Measurements from ENCODE around the gene MAGEB6.
"Not testable (repeated sequence)": the region's sequence is repeated elsewhere in the genome, so short reads cannot be mapped to it uniquely, and the experiment has no call there.

MAGEB6 gene, protein sequence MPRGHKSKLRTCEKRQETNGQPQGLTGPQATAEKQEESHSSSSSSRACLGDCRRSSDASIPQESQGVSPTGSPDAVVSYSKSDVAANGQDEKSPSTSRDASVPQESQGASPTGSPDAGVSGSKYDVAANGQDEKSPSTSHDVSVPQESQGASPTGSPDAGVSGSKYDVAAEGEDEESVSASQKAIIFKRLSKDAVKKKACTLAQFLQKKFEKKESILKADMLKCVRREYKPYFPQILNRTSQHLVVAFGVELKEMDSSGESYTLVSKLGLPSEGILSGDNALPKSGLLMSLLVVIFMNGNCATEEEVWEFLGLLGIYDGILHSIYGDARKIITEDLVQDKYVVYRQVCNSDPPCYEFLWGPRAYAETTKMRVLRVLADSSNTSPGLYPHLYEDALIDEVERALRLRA
- total RNA-seq = 0 reads per million in 4 donors

DNA sequence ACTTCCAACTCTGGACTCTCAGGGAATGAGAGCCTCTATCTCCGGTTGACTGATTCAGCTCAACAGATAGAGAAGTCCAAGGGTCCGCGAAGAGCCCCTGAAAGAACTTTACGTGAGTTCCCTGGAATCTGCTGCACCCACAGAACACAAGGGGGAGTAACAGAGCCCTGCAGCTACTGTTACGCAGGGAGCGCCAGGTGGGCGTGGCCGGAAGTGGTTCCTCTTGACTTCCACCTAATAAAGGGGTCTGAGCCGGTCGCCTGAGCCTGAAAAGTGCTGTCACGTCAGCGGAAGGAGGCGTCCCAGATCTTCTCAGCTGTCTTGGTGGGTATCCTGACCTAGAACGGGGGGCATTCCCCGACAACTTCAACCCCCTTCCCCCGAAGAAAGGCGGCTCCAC, at the start of gene MAGEB6:
MAGEB6 (plus strand) TSS at position 237 of the 400 bp plus-strand sequence. CDS start 1,407 bp downstream, outside the sequence.
- DNase-seq = no peak

DNA sequence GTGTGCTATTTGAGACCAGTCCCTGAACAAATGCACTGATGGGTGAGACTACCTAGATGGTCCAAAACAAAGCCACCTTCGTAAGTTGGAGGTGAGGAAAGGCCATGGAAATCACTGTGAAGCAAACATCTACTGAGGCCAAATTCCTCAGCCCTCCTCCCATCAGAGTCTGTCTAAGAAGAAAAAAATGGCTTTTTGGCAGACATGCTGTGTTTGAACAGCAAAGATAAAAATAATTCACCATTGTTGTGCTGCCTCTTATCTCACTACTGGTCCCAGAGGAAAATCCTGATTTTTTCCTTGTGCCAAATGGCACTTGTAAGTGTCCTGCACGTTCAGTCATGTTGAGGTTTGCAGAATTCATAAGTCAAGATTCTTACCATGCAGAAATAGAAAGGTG, 46.2 kb upstream of the MAGEB6 start:
- DNase-seq = no peak

DNA sequence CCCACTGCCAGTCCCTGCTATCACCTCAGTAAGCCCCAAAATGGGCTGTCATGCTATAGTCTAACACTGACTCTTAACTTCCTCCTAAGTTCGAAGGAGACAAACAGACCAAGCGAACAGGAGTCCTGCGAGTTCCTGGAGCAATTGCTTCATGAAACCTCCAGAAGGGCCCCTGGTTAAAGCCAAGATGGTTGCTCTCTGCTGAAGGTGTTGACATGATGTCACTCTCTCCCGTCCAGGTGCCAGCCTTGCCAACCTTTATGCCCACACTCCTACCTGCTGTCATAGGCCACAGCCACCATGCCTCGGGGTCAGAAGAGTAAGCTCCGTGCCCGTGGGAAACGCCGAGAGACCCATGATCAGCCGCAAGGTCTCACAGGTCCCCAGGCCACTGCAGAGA, 31.9 kb upstream of the MAGEB6 start, which contains the start of gene MAGEB6B:
MAGEB6B (plus strand) TSS at position 301 of the 400 bp plus-strand sequence; CDS start at position 301, 0 bp downstream.
- no peak for DNase-seq

DNA sequence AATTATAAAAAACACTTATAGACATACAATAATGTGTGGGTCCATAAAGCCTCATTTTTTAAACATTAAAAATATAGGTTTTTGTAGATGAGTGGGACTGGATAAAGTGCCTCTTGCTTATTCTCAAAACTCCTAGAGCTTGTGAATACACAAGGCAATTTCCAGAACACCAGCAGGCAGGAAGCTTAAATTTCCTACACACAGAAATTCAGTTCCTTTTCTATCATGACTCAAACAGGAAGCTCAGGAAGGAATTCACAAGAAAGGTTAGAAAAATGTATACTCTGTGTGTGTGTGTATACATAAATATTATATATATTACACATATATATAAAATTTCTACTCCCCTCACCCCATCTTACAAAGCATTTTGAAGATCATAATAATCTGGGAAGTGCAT, 11.3 kb downstream of the MAGEB6 start:
- no peak for DNase-seq

DNA sequence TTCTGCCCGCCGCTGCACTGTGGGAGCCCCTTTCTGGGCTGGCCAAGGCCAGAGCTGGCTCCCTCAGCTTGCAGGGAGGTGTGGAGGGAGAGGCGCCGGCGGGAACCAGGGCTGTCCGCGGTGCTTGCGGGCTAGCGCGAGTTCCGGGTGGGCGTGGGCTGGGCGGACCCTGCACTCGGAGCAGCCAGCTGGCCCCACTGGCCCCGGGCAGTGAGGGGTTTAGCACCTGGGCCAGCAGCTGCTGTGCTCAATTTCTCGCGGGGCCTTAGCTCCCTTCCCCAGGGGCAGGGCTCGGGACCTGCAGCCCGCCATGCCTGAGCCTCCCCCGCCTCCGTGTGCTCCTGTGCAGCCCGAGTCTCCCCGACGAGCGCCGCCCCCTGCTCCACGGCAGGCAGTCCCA, 12.5 kb downstream of the MAGEB6 start:
- DNase-seq = not testable (repeated sequence)

DNA sequence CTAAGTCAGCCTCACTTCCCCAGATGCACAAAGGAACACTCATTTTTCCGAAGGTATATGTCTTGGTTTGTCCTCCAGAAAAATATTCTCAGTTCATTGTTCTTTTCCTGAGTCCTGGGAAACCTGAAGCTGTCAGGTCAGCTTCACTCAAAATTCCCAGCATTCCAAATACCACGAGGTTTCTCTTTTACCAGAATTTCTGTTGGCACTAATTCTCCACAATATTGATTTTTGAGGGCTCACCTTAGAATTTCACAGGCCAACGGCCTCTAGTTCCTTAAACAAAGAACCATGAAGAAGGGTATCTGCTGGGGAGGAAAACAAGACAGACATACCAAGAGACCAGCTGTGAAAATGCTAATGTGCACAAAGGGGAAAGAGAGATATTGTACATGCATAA, 15.8 kb downstream of the MAGEB6 start:
- no peak for DNase-seq

DNA sequence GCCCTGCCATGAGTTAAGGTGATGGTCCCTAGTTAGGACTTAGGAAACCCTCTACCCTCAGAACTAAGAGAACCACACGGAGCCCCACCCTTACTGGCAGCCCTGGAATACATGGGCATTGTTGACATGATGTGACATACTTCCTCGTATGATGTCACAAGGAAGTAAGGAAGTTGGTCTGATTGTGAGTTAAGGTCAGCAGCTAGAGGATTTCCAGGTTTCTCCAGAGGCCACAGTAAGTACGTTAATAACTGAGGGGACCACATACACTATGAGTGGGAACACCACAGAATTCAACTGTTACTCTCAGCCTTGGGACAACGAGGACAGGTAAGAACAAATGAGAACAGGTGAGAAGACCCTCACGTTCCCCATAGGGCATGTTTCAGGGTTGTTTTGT, 23.6 kb downstream of the MAGEB6 start, which contains the start of gene MAGEB5:
MAGEB5 (plus strand) TSS at position 301 of the 400 bp plus-strand sequence. CDS start 1,133 bp downstream, outside the sequence.
- no peak for DNase-seq

DNA sequence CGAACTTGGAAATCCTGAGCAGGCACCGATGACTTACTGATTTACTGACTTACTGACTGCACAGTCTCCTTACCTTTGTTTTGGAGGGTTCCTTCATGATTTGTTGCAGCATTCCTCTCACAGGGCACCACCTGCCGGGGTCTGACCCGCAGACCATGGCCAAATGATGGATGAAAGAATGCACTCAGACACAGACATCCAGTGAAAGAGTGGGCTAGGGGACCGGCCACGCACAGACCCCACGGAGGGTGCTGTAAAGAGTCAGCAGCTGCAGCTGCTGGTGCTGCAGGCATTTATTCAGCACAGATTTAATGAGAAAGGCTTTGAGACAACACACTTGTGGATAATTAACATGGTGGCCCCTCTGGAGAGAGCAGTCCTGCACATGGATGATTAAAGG, 27.1 kb downstream of the MAGEB6 start:
- no peak for DNase-seq

DNA sequence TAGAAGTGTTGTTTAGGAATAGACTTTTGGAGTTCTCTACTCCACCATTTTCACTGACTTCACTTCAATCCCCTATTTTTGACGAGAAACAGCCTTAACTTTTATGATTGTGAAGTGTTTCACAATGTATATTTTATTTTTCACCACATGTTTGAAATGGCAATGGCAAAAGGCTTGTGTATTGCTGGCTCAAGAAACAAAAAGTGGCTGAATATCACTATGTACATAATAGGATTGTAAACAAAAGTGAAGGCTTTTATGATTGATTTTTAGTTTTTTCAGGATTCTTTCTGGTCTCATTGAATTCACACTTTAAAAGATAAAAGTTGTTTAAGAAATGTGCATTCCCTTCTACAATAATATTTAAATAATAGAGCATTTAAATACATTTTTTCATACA, 41.9 kb downstream of the MAGEB6 start:
- DNase-seq = no peak

Data from T-helper 1 cell (primary cell).